K562 (cell line): ENCODE data around the gene PTPRT. TPM values are rescaled to one million over a fixed set of nuclear protein-coding genes. Genes with fewer than 3 reads are reported as not detected.
A peak's percentile ranks its signal among the peaks of the same experiment; 100 is the strongest.

Experiments used
- ATAC-seq: fragments of 200-7000 bp; cut with Tn5 transposase; 3 replicates; pipeline ENCODE4 v1.9.1; 2020; ENCODE audit warnings: moderate library complexity
- BruUV-seq: library from RNA; stranded (reverse); fragments of 400-500 nt; replicated peaks from 2 replicates; lab custom pipeline; 2021; lab: Mats Ljungman, UMichigan
- CTCF ChIA-PET: fragments of 300-600 bp; formaldehyde crosslinking; extraction: SDS; loops from one replicate; lab custom pipeline; 2021; ENCODE audit warnings: low intra/inter-chr PET ratio; lab: Yijun Ruan, JAX
- POLR2A ChIA-PET: fragments of 300-600, 350-650 bp; sonication (Branson Sonifier 250); formaldehyde crosslinking; extraction: SDS; loops from one replicate; lab custom pipeline; 2021; ENCODE audit warnings: antibody characterized with exemption, inconsistent platforms; lab: Yijun Ruan, JAX
- DNase-seq, 4 experiments: peaks; one replicate each; pipeline versions ENCODE4 v3.0.0 to v3.0.0-alpha.2; 2011 to 2018; ENCODE audit warnings: low spot score in 3 of 4, mixed read lengths in 3 of 4; ENCODE audit errors: extremely low read depth in 1 of 4
- FAIRE-seq: peaks from 2 replicates; lab custom pipeline; 2011; peaks lifted over from hg19 to GRCh38; lab: Jason Lieb, UNC
- H2AFZ ChIP-seq: 2 replicates; pipeline ENCODE4 v1.6.0; 2011; ENCODE audit warnings: low read depth, low read length, control low read depth, inconsistent platforms
- H3K27ac ChIP-seq: fragments of 200-600 bp; 3 replicates; pipeline ENCODE4 v1.8.0; 2011; ENCODE audit warnings: low read depth, mild to moderate bottlenecking, control low read depth, inconsistent platforms, low read length, moderate library complexity, mixed read lengths; ENCODE audit errors: extremely low read depth
- H3K27me3 ChIP-seq, 2 experiments: fragments of 300-600 bp in 1 of 2; 2 replicates in 1 of 2; 3 replicates in 1 of 2; pipeline versions ENCODE4 v1.6.0 to v1.8.0; 2011; ENCODE audit warnings: inconsistent platforms in 2 of 2, low read length in 2 of 2, mild to moderate bottlenecking in 1 of 2, mixed read lengths in 1 of 2, moderate library complexity in 1 of 2; ENCODE audit not compliant: control insufficient read depth in 2 of 2, insufficient read depth in 2 of 2
- H3K36me3 ChIP-seq: fragments of 300-600 bp; 3 replicates; pipeline ENCODE4 v1.8.0; 2011; ENCODE audit warnings: mild to moderate bottlenecking, low read length, inconsistent platforms; ENCODE audit not compliant: control insufficient read depth, insufficient read depth
- H3K4me1 ChIP-seq, 2 experiments: fragments of 200-600 bp in 1 of 2; replicated peaks in 1 of 2; 2 replicates in 1 of 2; 3 replicates in 1 of 2; pipeline versions ENCODE4 v1.5.1 to v1.8.0; 2011; ENCODE audit warnings: inconsistent platforms in 2 of 2, low read length in 2 of 2, mild to moderate bottlenecking in 1 of 2, mixed read lengths in 1 of 2, moderate library complexity in 1 of 2; ENCODE audit not compliant: control insufficient read depth in 2 of 2, insufficient read depth in 2 of 2
- H3K4me2 ChIP-seq: 2 replicates; pipeline ENCODE4 v1.6.1; 2011; ENCODE audit warnings: low read length, control low read depth, inconsistent platforms, mixed read lengths; ENCODE audit not compliant: insufficient read depth
- H3K4me3 ChIP-seq: fragments of 200-600 bp; sonication (generic), shearing (Covaris generic); 2 replicates; pipeline ENCODE4 v1.5.1; 2016; ENCODE audit warnings: control low read depth, inconsistent platforms
- H3K79me2 ChIP-seq: fragments of 200-600 bp; 3 replicates; pipeline ENCODE4 v1.8.0; 2011; ENCODE audit warnings: low read length, inconsistent platforms; ENCODE audit not compliant: control insufficient read depth, insufficient read depth
- H3K9ac ChIP-seq, 2 experiments: 2 replicates each; pipeline versions ENCODE4 v1.6.0 to v1.6.1; 2011; ENCODE audit warnings: low read depth in 2 of 2, low read length in 2 of 2, control low read depth in 1 of 2, inconsistent platforms in 1 of 2, mild to moderate bottlenecking in 1 of 2, mixed read lengths in 1 of 2; ENCODE audit not compliant: insufficient read depth in 1 of 2
- H3K9me1 ChIP-seq: one replicate; pipeline ENCODE4 v1.6.0; 2011; ENCODE audit warnings: inconsistent platforms, mild to moderate bottlenecking, low read length, moderate library complexity; ENCODE audit not compliant: control insufficient read depth, insufficient read depth
- H3K9me3 ChIP-seq: replicated peaks from 2 replicates; pipeline ENCODE4 v1.5.1; 2011; ENCODE audit warnings: low read depth, low read length, inconsistent platforms; ENCODE audit not compliant: control insufficient read depth, insufficient read depth
- H4K20me1 ChIP-seq: replicated peaks from 2 replicates; pipeline ENCODE4 v1.6.1; 2011; ENCODE audit warnings: low read length, inconsistent platforms, mixed read lengths; ENCODE audit not compliant: control insufficient read depth, insufficient read depth
- IRF2 ChIP-seq: sonication (generic); formaldehyde crosslinking; IDR thresholded peaks from 2 replicates; pipeline ENCODE4 v1.8.1; 2022; ENCODE audit warnings: mild to moderate bottlenecking, missing genetic modification reagents
- PTBP1 ChIP-seq: fragments of 200-400 bp; formaldehyde crosslinking; IDR thresholded peaks from 2 replicates; pipeline ENCODE4 v1.6.1; 2017; ENCODE audit warnings: low read depth, low read length
- RBM25 ChIP-seq: fragments of 200-400 bp; formaldehyde crosslinking; IDR thresholded peaks from 2 replicates; pipeline ENCODE4 v1.6.1; 2018; ENCODE audit warnings: low read length, low read depth, moderate library complexity; ENCODE audit not compliant: severe bottlenecking
- ZNF785 ChIP-seq: fragments of 250-450 bp; sonication (Bioruptor Pico); IDR thresholded peaks from 2 replicates; pipeline ENCODE4 v1.4.0; 2020; ENCODE audit warnings: mild to moderate bottlenecking
- WGBS: fragments of 100-300 bp; shearing (Covaris generic); methylation state at CpG from one replicate; pipeline ENCODE4 v1.1.6; 2016; ENCODE audit warnings: low coverage, mixed read lengths; ENCODE audit not compliant: insufficient coverage; ENCODE audit errors: missing lambda C conversion rate; 5-methylcytosine and 5-hydroxymethylcytosine counted together
- in situ Hi-C: fragments of 300-500 bp; cut with MboI; formaldehyde crosslinking; loops from 4 replicates; pipeline ENCODE4 v1.15.0; 2018; ENCODE audit warnings: inconsistent platforms, mixed read lengths
- intact Hi-C: fragments of 100-400 bp; cut with micrococcal nuclease; formaldehyde crosslinking; loops from 2 replicates; pipeline ENCODE4 v1.14.2; 2022
- polyA plus RNA-seq, 8 experiments: library from polyadenylated mRNA; depleted of rRNA in 4 of 8; stranded (reverse) in 5 of 8; unstranded in 3 of 8; fragments of >200 nt; fragmentation: Nextera tagmentation in 2 of 8; fragmentation: Illumina TruSeq in 1 of 8; extraction: Ambion mirVana in 2 of 8; extraction: Trizol in 1 of 8; gene quantifications; 2 replicates each; pipeline versions ENCODE4 v1.2.1 to v1.2.3, GENCODE V29; 2011 to 2014; ENCODE audit warnings: inconsistent platforms in 1 of 8, missing spikeins in 1 of 8
- total RNA-seq, 7 experiments: library from RNA; depleted of rRNA in 6 of 7; stranded (reverse); fragments of >200 nt in 6 of 7; fragmentation: Illumina TruSeq in 2 of 7; extraction: Trizol in 2 of 7; gene quantifications; 2 replicates each; pipeline versions ENCODE4 v1.2.1 to v1.2.3, GENCODE V29; 2011 to 2021; ENCODE audit warnings: low replicate concordance in 1 of 7

PTPRT gene
- total and polyA plus RNA-seq, 9 of the 15 experiments (the other 6 are each of a cell fraction or from before 2014, with no cell fraction given): not detected

- FAIRE-seq: no peak
- ATAC-seq: no peak
- H3K79me2 ChIP-seq: no peaks in the 10 kb centered on the region
- no peak overlapping the region for H3K9ac ChIP-seq
- no peaks in the 10 kb centered on the region for H3K9me3 ChIP-seq
- no peaks in the 10 kb centered on the region for H4K20me1 ChIP-seq
- H3K4me3 ChIP-seq: no peak overlapping the region
- no peaks in the 10 kb centered on the region for H3K4me1 ChIP-seq
- WGBS: 0% methylated on average over 3 of the region's 3 CpGs
- no peak overlapping the region for H2AFZ ChIP-seq
- no peaks in the 10 kb centered on the region for H3K36me3 ChIP-seq
- in situ Hi-C loops: no loop called here
- no peaks in the 10 kb centered on the region for H3K9me1 ChIP-seq
- TF ChIP-seq IRF2 (CRISPR knock-in tag) (no peak), PTBP1 (no peak), RBM25 (peak; percentile 59)
- TF ChIP-seq, all 486 proteins: peak for 1
- no TSS peak for BruUV-seq
- H3K27ac ChIP-seq: no peak overlapping the region
- H3K27me3 ChIP-seq: no peaks in the 10 kb centered on the region; a peak in 1 of 5 replicates
- intact Hi-C loops: no loop called here
- POLR2A ChIA-PET: no interaction called here
- DNase-seq: no peak
- CTCF ChIA-PET: interaction anchor here (0.6 kb wide), 1 partner anchor 1456 kb away, joined by 7 read pairs; no protein-coding TSS in a partner anchor
- no peak overlapping the region for H3K4me2 ChIP-seq
Measured at GRCh38 chr20:43229696-43230095, 40.0 kb upstream of the PTPRT start.

- Histone ChIP-seq H3K36me3 (no peaks in the 10 kb centered on the region), H3K27me3 (0 out of 5 replicates have a peak, but pooled peaks cover 0 to 4% of the 10 kb centered on the region in 2 experiments), H3K79me2 (no peaks in the 10 kb centered on the region), H3K4me3 (no peak overlapping the region), H3K27ac (no peak overlapping the region), H2AFZ (no peak overlapping the region), H4K20me1 (no peaks in the 10 kb centered on the region), H3K4me1 (no peaks in the 10 kb centered on the region), H3K9ac (no peak overlapping the region), H3K4me2 (no peak overlapping the region), H3K9me1 (no peaks in the 10 kb centered on the region), H3K9me3 (no peaks in the 10 kb centered on the region)
- TF ChIP-seq ZNF785 (CRISPR knock-in tag): no peak
- ChIA-PET CTCF (no interaction called here), POLR2A (no interaction called here)
- ATAC-seq (no peak), FAIRE-seq (no peak), DNase-seq (no peak)
- 2% methylated on average over 4 of the region's 4 CpGs for WGBS
- BruUV-seq: no TSS peak
- in situ Hi-C loops (no loop called here), intact Hi-C loops (no loop called here)
Measured at GRCh38 chr20:43220612-43221011, 30.9 kb upstream of the PTPRT start.
